NCI-H524 treated with DMSO at 0.1 percent for 48 hours (cell line): ENCODE results near the gene PRRT4.

Experiments
- DNase-seq: peaks from one replicate; lab custom pipeline; 2025; lab: John Stamatoyannopoulos, UW

PRRT4 gene

DNA sequence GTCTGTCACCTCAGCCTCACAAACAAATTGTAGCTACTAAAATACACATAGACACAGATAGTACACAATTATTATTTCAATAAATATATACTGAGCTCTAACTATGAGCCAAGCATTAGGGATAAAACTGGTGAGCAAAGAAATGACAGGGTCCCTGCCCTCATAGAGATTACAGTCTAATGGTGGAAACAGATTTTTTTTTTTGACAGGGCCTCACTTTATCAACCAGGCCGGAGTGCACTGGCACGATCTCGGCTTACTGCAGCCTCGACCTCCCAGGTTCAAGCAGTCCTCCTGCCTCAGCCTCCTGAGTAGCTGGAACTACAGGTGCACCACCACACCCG, 17.1 kb downstream of the PRRT4 start:
- no peak for DNase-seq

DNA sequence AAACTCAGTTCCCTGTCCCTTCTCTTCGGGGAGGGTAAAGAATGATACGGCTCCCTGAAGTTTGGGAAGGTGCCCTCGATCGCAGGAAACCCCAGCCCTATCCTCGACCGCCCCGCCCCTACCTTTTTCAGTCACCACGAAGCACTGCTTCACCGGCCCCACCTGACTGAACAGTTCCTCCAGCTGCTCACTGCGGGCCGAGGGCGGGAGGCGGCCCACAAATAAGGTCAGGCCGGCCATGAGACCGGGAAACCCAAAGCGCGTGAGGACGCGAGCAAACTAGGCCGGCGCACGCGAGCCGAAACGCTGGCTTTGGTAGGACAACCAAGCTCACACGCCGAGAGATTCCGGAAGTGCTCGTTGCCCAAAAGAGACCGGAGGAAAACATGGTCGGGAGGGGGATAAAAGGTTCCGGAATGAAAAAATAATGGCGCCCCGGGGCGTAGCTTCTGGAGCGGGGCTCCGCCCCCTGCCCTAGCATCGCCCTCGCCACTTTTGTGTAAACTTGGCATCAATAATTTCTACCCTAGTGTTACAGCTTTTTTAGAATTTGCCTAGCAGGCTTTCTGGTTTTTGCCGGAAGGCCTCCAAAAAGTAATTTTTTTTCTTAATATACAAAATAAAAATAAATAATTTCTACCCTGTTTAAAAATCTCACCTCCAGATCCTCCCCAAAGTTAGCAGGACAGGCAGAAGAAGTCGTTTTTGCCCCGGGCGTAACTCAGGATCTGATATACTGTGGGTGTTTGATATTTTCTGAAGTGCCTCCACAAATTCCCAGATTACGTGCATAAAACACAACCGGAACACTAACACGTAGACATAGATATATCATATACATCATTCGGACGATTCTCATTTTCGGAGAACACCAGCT, 17.7 kb downstream of the PRRT4 start, which contains the start of gene RBM28:
Gene RBM28, minus strand, starts transcription at position 355 of the 877 bp plus-strand sequence. Its CDS starts 115 bp downstream, at position 240.
- peak; percentile 64 for DNase-seq

DNA sequence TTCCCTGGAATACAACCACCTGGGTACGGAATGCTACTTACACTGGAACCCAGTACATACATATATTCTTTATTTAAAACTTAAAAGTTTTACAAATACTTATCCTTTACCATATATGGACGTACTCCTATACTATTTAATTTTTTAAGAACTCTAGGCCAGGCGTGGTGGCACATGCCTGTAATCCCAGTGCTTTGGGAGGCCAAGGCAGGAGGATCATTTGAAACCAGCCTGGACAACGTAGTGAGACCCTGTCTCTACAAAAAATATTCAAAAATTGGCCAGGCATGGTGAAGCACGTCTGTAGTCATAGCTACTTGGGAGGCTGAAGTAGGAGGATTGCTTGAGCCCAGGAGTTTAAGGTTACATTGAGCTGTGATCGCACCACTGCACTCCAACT, 19.8 kb downstream of the PRRT4 start:
- no peak for DNase-seq

DNA sequence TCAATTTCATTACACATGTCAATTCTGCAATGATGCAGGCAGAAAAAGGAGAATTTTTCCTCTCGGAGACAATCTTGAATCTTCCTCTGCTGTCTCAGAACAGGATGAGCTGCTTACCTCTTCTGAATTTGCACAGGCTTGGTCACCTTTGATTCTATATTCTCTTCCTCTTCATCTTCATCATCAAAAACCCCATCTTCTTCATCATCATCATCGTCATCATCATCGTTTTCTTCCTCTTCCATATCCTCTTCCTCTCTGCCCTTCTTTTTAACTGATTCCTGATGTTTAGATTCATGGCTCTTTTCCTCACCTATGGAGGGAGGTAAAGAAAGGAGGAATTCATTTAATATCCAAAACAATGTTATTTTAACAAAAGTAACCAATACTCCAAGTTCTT, 25.8 kb downstream of the PRRT4 start:
- DNase-seq = no peak

DNA sequence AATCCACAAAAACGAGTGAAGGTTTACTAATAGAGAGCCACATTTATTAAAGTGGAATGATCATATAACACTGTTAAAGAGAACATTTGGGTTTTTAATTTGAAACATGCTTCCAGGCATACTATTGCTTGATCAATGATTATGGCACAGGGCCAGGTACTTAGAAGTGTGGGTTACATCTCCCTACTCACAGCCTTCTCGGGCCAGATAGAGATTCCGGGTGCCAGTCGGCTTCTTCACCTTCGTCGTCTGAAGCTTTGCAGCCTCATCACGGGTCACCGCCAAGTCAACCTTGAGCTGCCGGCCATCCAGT, 37.2 kb downstream of the PRRT4 start:
- no peak for DNase-seq

DNA sequence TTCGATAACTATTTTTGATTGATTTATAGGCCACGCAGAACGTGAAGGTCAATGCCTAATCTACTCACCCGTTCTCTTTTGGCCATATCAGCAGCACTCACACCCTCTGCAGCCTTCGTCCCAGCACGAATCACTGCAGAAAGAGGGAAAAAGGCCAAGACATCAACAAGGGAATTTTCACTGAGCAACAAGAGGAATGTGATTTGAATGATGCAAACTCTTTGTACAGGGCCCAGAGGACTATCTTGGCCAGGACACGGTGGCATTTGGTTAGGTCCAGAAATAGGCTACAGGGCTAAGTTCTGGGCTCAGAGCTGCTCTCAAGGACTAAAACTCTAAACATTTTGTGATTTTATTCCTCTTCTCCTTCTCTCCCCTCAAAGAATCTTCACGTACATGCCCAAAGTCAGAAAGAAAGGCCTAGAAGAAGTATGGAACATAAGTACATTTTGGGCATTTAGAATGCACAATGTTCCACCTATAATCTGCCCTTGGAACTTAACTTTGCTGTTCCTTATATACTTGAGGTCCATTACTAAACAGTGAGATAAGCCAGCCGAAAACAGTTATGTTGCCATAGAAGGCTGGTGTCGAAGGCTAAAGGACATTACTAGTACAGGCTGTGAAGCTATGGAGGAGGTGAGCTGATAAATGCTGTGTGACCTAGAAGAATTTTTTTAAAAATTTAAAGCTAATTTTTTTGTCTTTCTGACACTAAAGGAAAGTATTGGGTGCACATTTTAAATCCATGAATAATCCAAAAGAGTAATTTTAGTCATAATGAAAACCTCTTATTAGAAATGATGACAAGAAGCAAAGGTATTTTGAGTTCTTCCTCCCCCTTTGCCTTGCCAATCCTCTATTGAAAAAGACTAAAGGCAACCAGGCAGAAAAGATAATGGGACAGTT, 37.8 kb downstream of the PRRT4 start:
- DNase-seq = no peak

DNA sequence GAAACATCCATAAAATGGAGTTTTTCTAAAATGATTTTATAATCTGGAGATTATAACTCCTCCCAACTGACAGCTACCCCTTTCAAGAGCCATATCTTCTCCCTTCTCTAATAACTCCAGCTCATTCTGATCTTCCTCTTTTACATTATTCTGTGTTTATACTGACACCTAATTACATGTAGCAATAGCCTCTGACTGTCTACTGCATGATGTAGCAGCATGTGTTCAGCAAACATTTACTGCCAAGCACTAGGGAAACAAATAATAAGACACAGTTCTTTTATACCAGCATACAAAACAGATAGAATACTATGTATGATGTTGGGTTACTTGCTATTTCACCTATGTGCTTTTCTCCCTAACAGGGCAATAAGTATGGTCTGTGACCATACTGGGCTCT, 38.5 kb downstream of the PRRT4 start:
- DNase-seq = no peak

DNA sequence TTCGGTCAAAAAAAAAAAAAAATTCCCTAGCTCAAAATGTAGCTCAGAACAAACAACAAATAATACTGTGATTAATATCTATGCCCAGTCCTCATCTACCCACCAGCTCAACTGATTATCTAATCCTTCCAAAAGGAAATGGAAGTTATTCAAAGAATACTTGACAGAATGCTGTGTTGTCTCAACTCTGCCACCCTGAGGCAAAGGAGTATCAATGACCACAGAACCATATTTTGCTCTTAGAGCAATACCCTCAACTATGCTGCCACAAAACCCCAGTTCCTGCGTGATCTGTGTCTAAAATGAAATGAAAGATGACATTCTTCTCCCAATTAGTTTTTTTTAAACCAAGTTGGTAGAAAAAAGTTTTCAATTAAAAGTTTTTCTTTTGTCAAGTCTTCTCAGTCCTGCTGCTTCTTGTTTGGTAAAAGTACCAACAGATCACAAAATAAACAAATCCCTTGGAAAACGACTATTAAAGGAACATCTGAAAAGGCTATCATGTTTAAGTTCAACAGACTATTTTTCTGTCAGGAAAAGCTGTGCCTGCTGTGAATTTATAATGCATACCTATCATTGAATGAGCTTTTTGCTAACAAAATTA, 39.3 kb downstream of the PRRT4 start:
- DNase-seq = no peak

DNA sequence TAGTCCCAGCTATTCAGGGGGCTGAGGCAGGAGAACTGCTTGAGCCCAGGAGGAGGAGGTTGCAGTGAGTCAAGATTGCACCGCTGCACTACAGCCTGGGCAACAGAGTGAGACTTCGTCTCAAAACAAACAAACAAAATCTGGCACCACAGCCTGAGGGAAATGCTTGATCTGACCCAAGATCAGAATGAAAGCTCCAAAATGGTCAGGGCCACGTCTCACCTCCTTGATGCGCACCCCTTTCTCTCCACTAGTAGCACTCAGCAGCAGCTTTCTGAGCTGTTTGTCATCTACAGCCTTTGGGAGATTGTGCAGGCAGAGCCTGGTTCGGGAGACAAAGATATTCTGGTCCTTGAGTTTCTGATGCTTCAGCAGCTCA, 40.5 kb downstream of the PRRT4 start:
- DNase-seq = no peak

DNA sequence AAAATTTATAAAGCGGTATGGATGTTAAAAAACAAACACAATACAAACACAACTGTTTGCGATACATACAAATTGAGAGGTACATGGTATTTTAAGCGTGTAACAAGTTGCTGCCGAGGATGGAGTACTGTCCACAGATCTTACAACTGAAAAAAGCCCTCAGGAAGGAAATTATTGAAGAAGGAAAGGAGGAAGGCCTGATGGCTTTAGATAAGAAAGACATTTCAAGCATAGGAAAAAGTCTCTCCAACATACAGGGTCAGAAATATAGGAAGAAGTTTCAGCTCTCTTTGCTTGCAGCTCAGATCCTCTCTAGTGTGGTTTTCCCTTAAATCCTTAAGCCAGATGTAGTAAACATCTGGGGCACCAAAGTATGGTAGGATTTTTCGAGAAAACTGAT, 42.8 kb downstream of the PRRT4 start:
- no peak for DNase-seq

DNA sequence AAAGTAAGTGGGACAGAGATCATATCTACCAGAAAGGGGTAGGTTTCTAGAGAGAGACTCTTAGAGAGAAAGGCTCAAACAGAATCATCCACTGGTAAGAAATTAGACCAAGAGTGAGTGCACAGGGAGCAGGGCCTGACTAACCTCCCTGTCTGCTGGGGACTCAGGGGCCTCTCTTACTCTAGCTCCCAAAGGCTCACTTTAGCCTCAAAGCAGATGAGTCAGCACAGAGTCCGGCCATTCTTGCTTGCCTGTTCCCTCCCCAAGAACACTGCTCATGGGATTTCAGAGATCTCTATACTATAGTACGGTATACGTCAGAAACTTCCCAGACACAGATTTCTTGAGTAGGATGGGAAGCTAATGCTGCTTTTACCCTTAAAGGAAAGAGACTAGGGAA, 50.5 kb downstream of the PRRT4 start:
- no peak for DNase-seq

DNA sequence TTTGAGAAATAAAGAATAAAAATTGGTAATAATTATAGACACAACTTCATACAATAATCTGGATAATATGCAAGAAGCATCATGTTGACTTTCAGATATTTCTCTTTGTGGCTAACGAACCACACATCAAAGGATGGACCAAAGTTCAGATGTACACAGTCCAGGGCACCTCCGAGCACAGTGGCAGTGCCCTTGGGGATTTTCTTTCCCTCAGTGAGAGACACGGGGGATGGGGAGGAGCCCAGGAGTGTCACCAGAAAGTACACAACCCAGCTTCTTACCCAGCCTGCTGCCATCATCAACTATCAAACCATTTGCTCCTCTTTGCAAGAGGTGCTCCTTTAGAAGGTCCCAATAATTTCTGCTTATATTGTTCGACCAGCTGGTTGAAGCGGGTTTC, 51.0 kb downstream of the PRRT4 start:
- DNase-seq = no peak

DNA sequence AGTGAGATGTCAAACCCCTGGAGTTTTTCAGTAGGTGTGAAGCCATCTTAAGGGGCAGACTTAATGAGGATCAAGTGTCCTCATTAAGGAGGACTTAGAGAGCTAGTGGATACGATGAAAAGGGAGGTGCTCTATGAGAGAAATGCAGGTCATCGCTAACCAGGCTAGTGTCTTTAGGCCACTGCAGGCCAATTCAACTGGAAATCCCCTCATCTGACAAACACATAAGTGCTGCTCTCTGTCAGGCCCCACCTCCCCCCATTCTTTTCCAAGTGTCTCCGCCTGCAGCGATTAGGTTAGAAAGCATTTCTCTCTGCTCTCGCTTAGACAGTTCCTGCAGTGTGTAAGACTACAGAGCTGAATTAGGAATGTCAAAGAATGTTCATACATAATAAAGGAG, 51.5 kb downstream of the PRRT4 start:
- no peak for DNase-seq

DNA sequence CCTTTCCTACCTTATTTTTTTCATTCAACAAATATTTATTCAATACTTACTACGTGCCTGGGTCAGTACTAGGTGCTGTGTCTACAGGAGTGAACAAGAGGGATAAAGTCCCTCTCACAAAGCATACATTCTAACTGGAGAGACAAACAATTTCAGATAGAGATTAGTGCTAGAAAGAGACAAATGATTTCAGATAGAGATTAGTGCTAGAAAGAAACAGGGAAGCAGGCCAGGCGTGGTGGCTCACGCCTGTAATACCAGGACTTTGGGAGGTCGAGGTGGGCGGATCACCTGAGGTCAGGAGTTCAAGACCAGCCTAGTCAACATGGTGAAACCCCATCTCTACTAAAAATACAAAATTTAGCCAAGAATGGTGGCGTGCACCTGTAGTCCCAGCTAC, 52.4 kb downstream of the PRRT4 start:
- DNase-seq = no peak

DNA sequence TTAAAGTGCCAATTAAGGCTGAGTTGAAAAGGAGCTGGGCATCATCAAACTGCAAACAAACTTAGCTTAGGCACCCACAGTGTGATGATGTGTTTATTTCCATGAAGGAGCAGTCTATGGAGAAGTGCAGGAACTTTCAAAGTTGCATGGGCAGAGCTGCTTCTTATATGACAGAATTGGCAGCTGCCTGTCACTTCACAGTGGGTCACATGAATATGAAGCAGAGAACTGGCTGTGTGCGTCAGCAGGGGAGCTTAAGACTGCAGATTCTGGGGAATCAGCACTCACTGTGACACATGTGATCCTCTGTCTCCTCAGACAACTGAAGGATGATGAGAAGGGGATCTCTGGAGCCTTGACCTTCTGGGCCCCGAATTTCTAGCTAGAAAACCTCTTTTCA, 54.4 kb downstream of the PRRT4 start:
- no peak for DNase-seq

DNA sequence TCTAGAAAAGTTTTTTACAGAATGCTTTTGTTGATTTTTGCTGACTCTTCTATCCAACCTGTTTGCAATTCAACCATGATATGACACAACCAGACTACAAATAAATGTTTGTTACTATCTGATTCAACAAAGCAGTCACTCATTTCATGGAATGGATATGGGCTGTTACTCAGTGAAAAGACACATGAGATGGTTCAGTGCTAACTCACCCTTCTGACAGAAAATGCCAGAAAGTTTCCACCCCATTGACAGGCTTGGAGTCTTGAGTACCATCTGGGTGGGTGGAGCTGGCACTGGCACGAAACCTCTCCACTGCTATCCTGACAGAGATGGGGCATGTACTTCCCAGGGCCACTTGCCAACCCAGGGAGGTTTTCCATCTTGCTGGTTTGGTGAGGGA, 57.3 kb downstream of the PRRT4 start:
- DNase-seq = no peak

DNA sequence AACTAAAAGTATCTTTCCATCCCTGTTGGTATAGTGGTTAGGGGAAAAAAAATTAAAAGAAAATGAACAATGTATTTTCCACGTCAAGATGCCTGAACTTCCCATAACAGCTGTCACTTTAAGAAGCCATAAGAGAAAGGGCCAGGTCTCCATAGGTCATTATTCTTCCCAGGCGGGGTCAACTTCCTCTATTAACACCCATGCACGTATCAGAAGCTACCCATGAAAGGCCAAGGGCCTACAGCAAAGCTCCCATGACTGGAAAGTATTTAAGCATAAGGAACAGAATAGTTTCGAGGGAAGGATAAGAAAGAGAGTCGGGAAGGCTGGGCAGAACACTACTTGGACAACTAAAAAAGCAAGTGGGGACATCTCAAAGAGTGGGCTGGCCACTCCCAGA, 57.8 kb downstream of the PRRT4 start:
- DNase-seq = no peak

DNA sequence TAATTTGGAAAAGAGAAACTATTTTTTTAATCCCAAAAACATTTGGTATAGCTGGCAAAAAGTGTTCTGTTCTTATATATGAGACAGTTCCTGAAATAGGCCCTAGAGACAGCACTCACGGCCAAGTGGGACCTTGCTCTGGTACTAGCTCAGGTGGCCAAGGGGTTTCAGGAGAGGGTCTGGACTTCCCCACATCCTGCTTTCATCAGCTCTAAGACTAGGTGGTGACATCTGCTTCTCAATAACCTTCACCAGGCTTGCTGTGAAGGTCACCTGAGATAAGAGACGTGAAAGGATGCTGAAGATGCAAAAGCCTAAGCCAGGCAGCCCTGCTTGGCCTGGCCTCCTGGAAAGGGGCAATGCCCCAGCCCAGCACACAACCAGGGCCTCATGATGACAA, 58.4 kb downstream of the PRRT4 start:
- no peak for DNase-seq

DNA sequence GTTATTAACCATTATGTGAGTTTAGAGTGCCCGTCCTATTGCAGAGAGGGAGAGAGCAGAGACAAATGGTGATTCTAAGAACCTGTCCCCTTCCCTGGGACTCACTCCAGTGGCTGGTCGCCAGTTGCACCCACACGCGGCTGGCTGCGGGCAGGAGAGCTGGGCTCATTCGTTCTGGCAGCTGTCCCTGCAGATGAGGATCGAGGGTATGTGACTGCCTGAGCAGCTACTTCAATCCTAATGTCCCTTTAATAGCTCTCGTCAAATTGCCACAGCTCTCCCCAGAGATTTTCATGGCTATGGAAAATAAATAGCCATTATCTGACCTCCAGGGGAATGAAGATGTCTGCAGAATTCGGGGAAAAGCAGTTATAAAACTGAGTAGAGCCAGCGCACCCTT, 59.4 kb downstream of the PRRT4 start:
- no peak for DNase-seq
